Measurements from ENCODE around the gene MLLT1. TPM values are rescaled to one million over a fixed set of nuclear protein-coding genes. Genes with fewer than 3 reads are reported as not detected.
A peak's percentile ranks its signal among the peaks of the same experiment; 100 is the strongest.

Gene MLLT1
- total RNA-seq, 1 donor from 2014 or later, result 61.9 TPM

- intact Hi-C loops (cut with DNase I), result no loop called here
- peaks cover 36% of the 10 kb centered on the region for H3K4me1 ChIP-seq
- H3K27ac ChIP-seq, result no peak overlapping the region
These were observed 51.1 kb downstream of the MLLT1 start for GRCh38 chr19:6228551-6229215.

GRCh38 chr19:6227936-6228325 lies 51.8 kb downstream of the MLLT1 start:
- no peak for TF ChIP-seq CTCF (IDR thresholded peaks at IDR 0.05)
- H3K4me1 ChIP-seq, result peaks cover 36% of the 10 kb centered on the region
- no peaks in the 10 kb centered on the region for H3K9me3 ChIP-seq
- intact Hi-C loops (cut with DNase I), result no loop called here
- ATAC-seq (no peak), DNase-seq (peak; percentile 35)
- peaks cover 61% of the 10 kb centered on the region for H3K36me3 ChIP-seq
- no peak overlapping the region for H3K4me3 ChIP-seq
- H3K27ac ChIP-seq, result no peak overlapping the region
- no peaks in the 10 kb centered on the region for H3K27me3 ChIP-seq (ENCODE audit: low read depth)

More at GRCh38 chr19:6228551-6229215, 51.1 kb downstream of the MLLT1 start:
- H3K9me3 ChIP-seq, result no peaks in the 10 kb centered on the region
- H3K27me3 ChIP-seq (ENCODE audit: low read depth), result no peaks in the 10 kb centered on the region
- ATAC-seq, result no peak
- DNase-seq, result no peak
- H3K36me3 ChIP-seq, result peaks cover 56% of the 10 kb centered on the region
- H3K4me3 ChIP-seq, result no peak overlapping the region
- no peak for TF ChIP-seq CTCF (IDR thresholded peaks at IDR 0.05)

GRCh38 chr19:6227156-6227935 lies 52.4 kb downstream of the MLLT1 start:
- Histone ChIP-seq H3K27ac (no peak overlapping the region), H3K36me3 (peaks cover 66% of the 10 kb centered on the region)

GRCh38 chr19:6226444-6227155 lies 53.2 kb downstream of the MLLT1 start:
- TF ChIP-seq CTCF (IDR thresholded peaks at IDR 0.05), result no peak
- Histone ChIP-seq H3K4me1 (peaks cover 34% of the 10 kb centered on the region), H3K4me3 (no peak overlapping the region), H3K27ac (no peak overlapping the region), H3K9me3 (no peaks in the 10 kb centered on the region), H3K27me3 (ENCODE audit: low read depth) (no peaks in the 10 kb centered on the region), H3K36me3 (peaks cover 74% of the 10 kb centered on the region)
- ATAC-seq, result no peak
- DNase-seq, result peak; percentile 27
- intact Hi-C loops (cut with DNase I), result no loop called here

More at GRCh38 chr19:6227156-6227935, 52.4 kb downstream of the MLLT1 start:
- intact Hi-C loops (cut with DNase I), result no loop called here
- peak; percentile 28 for DNase-seq
- Histone ChIP-seq H3K4me1 (peaks cover 36% of the 10 kb centered on the region), H3K27me3 (ENCODE audit: low read depth) (no peaks in the 10 kb centered on the region), H3K9me3 (no peaks in the 10 kb centered on the region), H3K4me3 (no peak overlapping the region)
- ATAC-seq, result no peak
- TF ChIP-seq CTCF (IDR thresholded peaks at IDR 0.05), result no peak

GRCh38 chr19:6226012-6226411 lies 53.8 kb downstream of the MLLT1 start:
- peaks cover 80% of the 10 kb centered on the region for H3K36me3 ChIP-seq
- no peak overlapping the region for H3K4me3 ChIP-seq
- TF ChIP-seq CTCF (IDR thresholded peaks at IDR 0.05), result no peak
- ATAC-seq (no peak), DNase-seq (peak; percentile 28)
- no peak overlapping the region for H3K27ac ChIP-seq
- no peaks in the 10 kb centered on the region for H3K27me3 ChIP-seq (ENCODE audit: low read depth)
- intact Hi-C loops (cut with DNase I), result no loop called here
- H3K4me1 ChIP-seq, result peaks cover 40% of the 10 kb centered on the region
- no peaks in the 10 kb centered on the region for H3K9me3 ChIP-seq

All from lower lobe of right lung (tissue), 2 donors.